Measurements from ENCODE around the gene PTPRT.

PTPRT gene

DNA sequence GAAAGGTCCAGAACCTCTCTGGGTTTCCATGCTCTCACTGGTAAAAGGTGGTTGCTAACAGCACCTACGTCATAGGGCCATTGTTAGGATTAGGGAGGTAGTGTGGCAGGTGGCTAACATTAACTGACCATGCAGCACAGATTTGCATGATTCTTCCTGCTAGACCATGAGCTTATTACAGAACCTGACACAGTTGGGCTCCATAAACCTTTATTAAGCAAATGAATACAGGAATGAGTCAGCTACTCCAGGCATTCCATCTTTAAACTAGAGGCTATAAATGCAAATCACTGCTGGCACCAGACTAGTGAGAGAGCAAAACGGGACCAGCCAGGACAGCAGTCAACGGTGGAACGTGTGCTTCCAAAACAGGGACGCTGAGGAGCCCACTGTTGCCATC, 440.1 kb downstream of the PTPRT start:
- no peak for TF ChIP-seq CTCF (IDR thresholded peaks at IDR 0.05; ENCODE audit: extremely low read depth, insufficient read depth, missing control alignments)
- in situ Hi-C loops (cut with MboI; ENCODE audit: low pct_unique_long_range_greater_than_20kb, low sequenced_read_pairs, unreplicated experiment), result no loop called here
- DNase-seq (ENCODE audit: low spot score), result no peak

DNA sequence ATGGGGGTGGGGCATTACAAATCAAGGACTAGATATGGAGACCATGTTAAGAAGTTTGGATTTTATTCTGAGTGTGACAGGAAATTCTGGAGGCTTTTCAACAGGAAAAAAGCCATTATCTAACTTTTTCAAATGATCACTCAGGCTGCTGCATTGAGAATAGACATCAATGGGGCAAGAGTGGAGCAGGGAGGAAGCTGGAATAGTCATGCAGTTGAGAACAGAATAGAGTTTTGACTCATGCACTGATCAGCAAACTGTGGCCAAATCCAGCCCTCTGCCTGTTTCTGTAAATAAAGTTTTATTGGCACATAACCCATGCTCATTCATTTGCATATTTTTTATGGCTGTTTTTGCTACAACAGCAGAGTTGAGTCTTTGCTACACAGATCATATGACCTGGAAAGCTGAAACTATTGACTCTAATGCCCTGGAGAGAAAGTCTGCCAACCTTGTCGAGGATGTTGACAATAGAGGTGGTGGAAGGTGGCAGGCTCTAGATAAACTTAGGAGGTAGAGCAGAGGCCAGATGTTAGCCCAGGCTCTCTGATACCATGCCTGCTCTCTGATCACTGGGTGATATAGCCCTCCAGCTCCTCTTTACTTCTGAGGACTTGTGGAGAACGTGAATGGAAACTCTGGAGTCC, 441.8 kb downstream of the PTPRT start:
- TF ChIP-seq CTCF (IDR thresholded peaks at IDR 0.05; ENCODE audit: extremely low read depth, insufficient read depth, missing control alignments), result no peak
- DNase-seq (ENCODE audit: low spot score), result no peak
- in situ Hi-C loops (cut with MboI; ENCODE audit: low pct_unique_long_range_greater_than_20kb, low sequenced_read_pairs, unreplicated experiment), result no loop called here

DNA sequence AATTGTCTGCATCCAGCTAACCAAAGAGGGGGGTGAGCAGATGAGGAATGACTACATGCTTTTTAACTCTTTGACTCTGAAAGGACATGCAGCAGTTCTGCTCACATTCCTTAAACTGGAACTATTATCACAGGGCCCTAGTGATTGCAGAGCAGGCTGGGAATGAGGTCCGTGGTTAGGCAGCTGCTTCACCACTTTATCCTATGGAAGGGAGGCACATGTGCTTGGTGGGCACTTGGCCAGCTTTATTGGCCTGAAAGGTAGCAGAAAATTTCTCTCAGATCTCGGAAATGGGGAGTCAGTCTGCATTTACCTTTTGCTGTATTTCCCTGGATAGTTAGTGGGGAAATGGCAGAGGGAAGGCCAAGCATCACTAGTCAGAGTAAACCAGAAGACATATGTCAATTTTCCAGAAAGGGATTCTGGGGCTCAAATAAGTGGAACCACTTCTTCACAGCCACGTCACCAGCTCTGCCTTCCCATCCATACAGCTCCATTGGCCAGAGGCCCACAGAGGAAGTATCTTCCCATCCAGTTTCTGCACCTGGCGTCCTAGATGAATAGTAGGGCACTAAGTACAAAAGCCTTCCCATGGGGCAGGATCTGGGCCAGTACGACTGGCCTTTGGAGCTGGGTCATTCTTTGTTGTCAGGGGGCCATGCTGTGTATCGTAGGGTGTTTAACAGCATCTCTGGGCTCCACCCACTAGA, 444.8 kb downstream of the PTPRT start:
- no peak for DNase-seq (ENCODE audit: low spot score)
- no peak for TF ChIP-seq CTCF (IDR thresholded peaks at IDR 0.05; ENCODE audit: extremely low read depth, insufficient read depth, missing control alignments)
- in situ Hi-C loops (cut with MboI; ENCODE audit: low pct_unique_long_range_greater_than_20kb, low sequenced_read_pairs, unreplicated experiment), result no loop called here

DNA sequence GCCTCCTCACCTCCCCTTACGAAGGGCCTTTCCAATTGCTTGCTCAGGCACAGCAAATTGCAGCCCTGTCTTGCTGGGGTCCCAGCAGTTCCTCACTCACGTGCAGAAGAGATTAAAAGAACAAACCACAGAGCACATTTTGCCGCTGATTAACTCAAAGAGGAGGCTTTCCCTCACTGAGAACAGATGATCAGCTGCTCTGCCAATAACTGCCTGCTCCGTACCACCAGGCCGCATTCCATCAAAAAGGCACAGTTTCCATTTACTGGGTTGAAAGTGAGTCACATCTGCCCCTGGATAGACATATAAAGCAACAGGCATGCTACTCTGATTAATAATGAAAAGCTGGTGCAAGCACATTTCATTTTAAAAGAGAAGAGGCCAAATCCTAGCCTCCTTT, 446.8 kb downstream of the PTPRT start:
- DNase-seq (ENCODE audit: low spot score), result no peak
- in situ Hi-C loops (cut with MboI; ENCODE audit: low pct_unique_long_range_greater_than_20kb, low sequenced_read_pairs, unreplicated experiment), result no loop called here
- no peak for TF ChIP-seq CTCF (IDR thresholded peaks at IDR 0.05; ENCODE audit: extremely low read depth, insufficient read depth, missing control alignments)

DNA sequence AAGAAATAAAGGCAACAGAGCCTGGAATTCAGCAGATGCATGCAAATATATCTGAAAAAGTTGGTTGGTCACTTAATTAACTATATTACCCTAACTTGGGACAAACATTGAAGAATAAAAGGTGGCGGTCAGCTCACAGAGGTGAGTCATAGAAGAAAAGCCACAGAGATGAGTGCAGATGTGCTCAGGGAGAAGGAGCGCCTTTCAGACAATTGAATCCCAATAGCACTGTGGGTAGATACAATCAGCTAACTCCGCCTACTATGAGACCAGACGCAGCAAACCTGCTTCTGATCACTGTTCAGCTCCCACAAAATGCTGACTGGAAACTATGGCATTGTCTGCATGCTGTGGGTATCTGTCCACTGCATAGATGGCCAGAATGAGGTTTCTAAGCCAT, 447.8 kb downstream of the PTPRT start:
- in situ Hi-C loops (cut with MboI; ENCODE audit: low pct_unique_long_range_greater_than_20kb, low sequenced_read_pairs, unreplicated experiment), result no loop called here
- no peak for TF ChIP-seq CTCF (IDR thresholded peaks at IDR 0.05; ENCODE audit: extremely low read depth, insufficient read depth, missing control alignments)
- no peak for DNase-seq (ENCODE audit: low spot score)

- DNase-seq (ENCODE audit: low spot score), result no peak
- in situ Hi-C loops (cut with MboI; ENCODE audit: low pct_unique_long_range_greater_than_20kb, low sequenced_read_pairs, unreplicated experiment), result no loop called here
- no peak for TF ChIP-seq CTCF (IDR thresholded peaks at IDR 0.05; ENCODE audit: extremely low read depth, insufficient read depth, missing control alignments)
Observed at GRCh38 chr20:42740226-42740870, 449.4 kb downstream of the PTPRT start.

Measured in GM13977 (cell line).